Sciatic nerve (tissue), 2 donors: ENCODE measurements around the gene GRIN2A. TPM values are rescaled to one million over a fixed set of nuclear protein-coding genes. Genes with fewer than 3 reads are reported as not detected.

Experiments
- ATAC-seq: fragments of 200-7000 bp; cut with Tn5 transposase; one replicate; pipeline ENCODE4 v1.9.1; 2020; ENCODE audit warnings: mild to moderate bottlenecking, moderate library complexity
- DNase-seq: peaks from one replicate; pipeline ENCODE4 v3.0.0-alpha.2; 2020; ENCODE audit warnings: low spot score
- intact Hi-C: fragments of 100-400 bp; cut with DNase I; formaldehyde crosslinking; loops from one replicate; pipeline ENCODE4 v1.14.2; 2022
- total RNA-seq: library from RNA; stranded (reverse); fragmentation: NEBNext Ultra II Directional; extraction: Animal tissue kit (Norgen Biotek cat#: 25700); gene quantifications from one replicate; pipeline ENCODE4 v1.2.1, GENCODE V29; 2021
- donor health status: DM: no; HTN: no; CAD: no.
- donor health status: DM: no; HTN: no; CAD: no.

The GRIN2A gene
- 0.89 TPM for total RNA-seq

- ATAC-seq (no peak), DNase-seq (no peak)
- intact Hi-C loops, result no loop called here
These were observed at the start of gene GRIN2A for GRCh38 chr16:10182222-10183053. Gene GRIN2A, minus strand, starts transcription at chr16:10182428. Its CDS starts 2,017 bp downstream, at chr16:10180411.

- ATAC-seq (no peak), DNase-seq (no peak)
- intact Hi-C loops, result no loop called here
These were observed 49.3 kb upstream of the GRIN2A start for GRCh38 chr16:10231563-10231962.

- DNase-seq (no peak), ATAC-seq (no peak)
- intact Hi-C loops, result no loop called here
These were observed 46.6 kb upstream of the GRIN2A start for GRCh38 chr16:10228779-10229178.

GRCh38 chr16:10226987-10227306 is 44.7 kb upstream of the GRIN2A start:
- intact Hi-C loops, result no loop called here
- DNase-seq (no peak), ATAC-seq (no peak)

DNA sequence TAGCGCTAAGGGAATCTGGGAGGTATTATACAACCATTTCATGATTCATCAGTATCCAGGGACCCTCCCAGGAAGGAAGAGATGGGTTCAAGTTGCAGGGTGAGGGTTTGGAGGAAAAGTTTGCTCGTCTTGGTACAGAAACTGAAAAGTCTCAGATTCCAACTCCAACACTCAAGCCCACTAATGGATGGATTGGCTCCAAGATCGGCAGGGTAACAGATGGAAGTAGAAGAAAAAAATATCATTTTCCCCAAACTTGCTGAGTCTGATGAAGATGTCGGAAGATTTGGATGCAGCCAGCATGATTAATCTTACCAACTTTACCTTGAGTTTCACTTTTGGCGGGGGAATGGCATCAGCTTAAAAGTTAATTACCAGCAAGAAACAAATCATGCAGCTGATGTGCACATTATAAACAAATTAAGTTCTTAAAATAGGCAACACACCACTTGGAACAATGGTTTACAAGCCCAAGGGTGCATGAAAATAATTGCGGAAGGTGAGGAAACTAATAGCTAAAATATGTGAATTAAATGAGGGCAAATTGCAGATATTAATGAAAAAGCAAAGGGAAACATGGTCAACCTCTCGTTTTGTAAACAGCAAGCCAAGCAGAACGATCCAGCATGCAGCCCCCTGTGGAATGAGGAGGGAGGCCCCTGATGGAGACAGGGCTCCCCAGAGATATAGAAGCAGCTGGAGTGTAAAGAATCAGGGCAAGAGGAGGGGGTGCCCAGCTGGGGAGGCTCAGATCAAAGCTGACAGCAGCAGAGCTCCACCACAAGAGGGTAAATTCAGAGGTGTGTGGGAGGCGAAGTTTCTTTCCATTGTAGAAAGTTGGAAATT is 44.1 kb upstream of the GRIN2A start:
- ATAC-seq, result no peak
- intact Hi-C loops, result no loop called here
- DNase-seq, result no peak

- intact Hi-C loops, result no loop called here
- ATAC-seq (no peak), DNase-seq (no peak)
These were observed 43.4 kb upstream of the GRIN2A start for GRCh38 chr16:10225653-10226052.

- no peak for ATAC-seq
- DNase-seq, result no peak
- intact Hi-C loops, result no loop called here
These were observed 42.6 kb upstream of the GRIN2A start for GRCh38 chr16:10224850-10225249.

- DNase-seq (no peak), ATAC-seq (no peak)
- intact Hi-C loops, result no loop called here
These were observed 38.7 kb upstream of the GRIN2A start for GRCh38 chr16:10220942-10221341.

DNA sequence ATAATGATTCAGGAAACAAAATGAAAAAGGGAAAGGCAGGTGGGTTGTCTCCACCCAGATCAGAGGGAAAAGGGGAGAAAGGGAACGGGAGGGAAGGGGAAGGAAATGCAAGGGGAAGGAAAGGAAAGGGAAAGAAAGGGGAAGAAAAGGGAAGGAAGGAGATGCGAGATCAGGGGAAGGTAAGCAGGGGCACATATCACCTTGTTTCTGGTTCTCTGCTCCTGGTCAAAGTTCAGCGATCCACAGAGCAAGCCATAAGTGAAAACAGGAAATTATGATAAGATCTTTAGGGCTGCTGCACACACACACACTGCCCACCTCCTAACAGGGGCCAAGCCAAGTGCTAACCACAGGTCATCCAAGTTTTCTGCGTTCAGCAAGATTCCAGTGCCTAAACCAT is 37.5 kb upstream of the GRIN2A start:
- no peak for ATAC-seq
- intact Hi-C loops, result no loop called here
- DNase-seq, result no peak

DNA sequence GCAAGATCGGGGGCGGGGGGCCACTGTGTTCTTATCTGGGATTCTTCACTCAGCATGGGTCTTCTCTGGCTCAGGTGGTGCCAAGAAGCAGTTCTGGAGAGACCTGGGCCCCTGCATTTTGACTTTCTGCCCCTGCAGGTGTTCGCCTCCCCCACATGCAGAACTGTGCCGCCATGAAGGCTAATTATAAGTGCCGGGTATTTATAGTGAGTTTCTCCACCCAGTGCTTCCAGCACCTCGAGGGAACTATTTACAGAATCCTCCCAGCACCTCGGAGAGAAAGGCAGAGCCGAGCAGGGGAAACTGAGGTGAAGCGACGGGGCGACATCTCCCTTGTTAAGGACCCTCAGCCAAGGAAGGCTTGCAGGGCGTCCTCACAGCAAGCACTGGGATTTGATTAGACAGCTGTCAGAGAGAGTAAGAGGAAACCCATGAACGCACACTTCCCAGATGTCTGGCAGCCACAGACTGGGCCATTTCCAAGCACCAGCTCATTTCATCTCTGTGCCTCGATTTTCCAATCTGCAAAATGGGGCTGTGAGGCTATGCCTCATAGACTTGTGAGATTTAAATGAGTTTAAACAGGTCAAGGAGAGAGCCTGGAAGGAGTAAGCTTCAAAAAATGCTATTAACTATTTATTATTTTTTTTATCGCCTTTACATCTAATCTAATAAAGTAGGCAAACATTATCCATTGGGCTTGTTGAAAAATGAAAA is 36.4 kb upstream of the GRIN2A start:
- no peak for DNase-seq
- no peak for ATAC-seq
- intact Hi-C loops, result no loop called here

- intact Hi-C loops, result no loop called here
- no peak for ATAC-seq
- no peak for DNase-seq
These were observed 31.5 kb upstream of the GRIN2A start for GRCh38 chr16:10213748-10214147.

DNA sequence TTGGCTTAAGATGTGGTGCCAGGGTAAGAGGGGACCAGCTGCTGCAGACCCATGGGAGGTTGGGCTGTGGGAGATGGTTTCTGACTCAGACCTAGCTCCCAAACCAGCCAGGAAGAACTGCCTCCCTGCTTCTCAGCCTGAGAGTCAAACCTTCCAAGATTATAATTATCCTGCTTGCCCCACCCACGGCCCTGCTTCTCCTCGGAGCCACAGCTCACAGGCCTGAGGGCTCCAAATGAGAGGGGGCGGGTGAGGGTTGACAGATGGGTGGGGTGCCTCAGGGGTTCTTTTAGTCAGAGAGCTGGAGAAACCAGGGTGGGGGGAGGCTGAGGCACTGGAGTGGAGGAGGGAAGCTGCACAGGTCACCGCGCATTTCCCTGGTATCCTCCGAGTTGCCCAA is 28.7 kb upstream of the GRIN2A start:
- ATAC-seq (no peak), DNase-seq (no peak)
- intact Hi-C loops, result no loop called here

- intact Hi-C loops, result no loop called here
- ATAC-seq, result no peak
- no peak for DNase-seq
These were observed 24.6 kb upstream of the GRIN2A start for GRCh38 chr16:10206865-10207264.

DNA sequence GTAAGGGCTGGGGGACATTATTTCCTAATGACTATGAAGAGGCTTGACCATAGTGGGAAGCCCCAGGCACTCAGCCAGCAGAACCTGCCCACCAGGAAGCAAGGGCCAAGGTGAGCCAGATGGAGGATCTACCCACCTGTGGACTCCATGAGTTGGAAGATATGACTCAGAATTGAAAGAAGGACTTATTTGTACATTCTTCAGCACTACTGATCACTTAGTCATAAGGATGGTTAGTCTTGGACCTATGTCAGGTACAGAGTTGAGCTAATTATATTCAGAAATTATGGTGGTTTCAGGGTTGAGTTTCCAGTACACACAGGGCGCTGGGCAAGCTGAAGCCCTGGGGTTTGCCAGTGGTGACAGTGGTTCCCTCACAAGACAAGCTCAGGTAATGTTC is 24.0 kb upstream of the GRIN2A start:
- no peak for ATAC-seq
- intact Hi-C loops, result no loop called here

DNA sequence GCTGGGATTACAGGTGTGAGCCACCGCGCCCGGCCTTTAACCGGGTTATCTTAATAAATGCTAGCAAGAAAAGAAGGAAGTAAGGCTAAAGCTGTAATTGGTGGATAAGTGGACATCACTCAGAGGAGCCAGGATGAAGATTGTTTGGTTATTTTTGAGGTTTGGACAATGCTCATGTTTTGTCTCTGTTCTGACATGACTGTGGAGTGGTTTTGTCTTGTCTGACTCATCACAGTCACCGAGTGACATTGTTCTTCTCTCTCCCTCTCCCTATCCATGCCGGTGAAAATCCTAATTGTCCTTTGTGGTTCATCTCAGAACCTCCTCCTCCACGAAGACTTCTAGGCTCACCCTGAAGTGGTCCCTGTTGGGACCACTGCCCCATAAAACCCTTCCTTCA is 23.5 kb upstream of the GRIN2A start:
- intact Hi-C loops, result no loop called here
- ATAC-seq, result no peak
- no peak for DNase-seq

More for the DNA sequence above, 24.0 kb upstream of the GRIN2A start:
- no peak for DNase-seq

- intact Hi-C loops, result no loop called here
- ATAC-seq (no peak), DNase-seq (no peak)
These were observed 20.4 kb upstream of the GRIN2A start for GRCh38 chr16:10202649-10203048.

GRCh38 chr16:10200637-10201586 is 18.7 kb upstream of the GRIN2A start:
- intact Hi-C loops, result no loop called here
- no peak for DNase-seq
- no peak for ATAC-seq

- intact Hi-C loops, result no loop called here
- no peak for ATAC-seq
- no peak for DNase-seq
These were observed 14.8 kb upstream of the GRIN2A start for GRCh38 chr16:10196999-10197398.

DNA sequence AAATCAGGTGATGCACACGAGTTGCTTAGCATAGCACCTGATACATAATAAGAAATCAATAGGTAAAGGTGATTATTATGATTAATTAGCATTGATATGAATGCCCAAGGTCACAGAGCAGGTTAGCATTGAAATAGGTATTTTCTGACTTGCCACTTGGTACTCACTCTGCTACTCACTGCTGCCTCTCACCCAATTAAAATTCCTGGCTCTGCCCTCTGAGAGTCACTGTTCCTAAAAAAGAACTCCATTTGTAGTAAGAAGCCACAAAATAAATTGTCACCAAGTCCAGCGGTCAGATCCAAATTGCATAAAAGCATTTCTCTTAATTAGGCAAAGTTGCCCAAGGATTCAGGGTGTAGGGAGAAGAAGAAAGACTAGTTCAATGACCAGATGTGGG is 8.9 kb upstream of the GRIN2A start:
- no peak for ATAC-seq
- intact Hi-C loops, result no loop called here

More for the DNA sequence above, 8.9 kb upstream of the GRIN2A start:
- no peak for DNase-seq
